HepG2 (cell line): ENCODE results near the gene MFRP. TPM values are rescaled to one million over a fixed set of nuclear protein-coding genes. Genes with fewer than 3 reads are reported as not detected.

ENCODE experiments used
- ARHGAP35 ChIP-seq: sonication (generic); formaldehyde crosslinking; IDR thresholded peaks from 2 replicates; pipeline ENCODE4 v1.9.0; 2022; ENCODE audit warnings: mild to moderate bottlenecking, inconsistent platforms, moderate library complexity, missing genetic modification reagents, borderline replicate concordance
- BCL3 ChIP-seq: sonication (generic); formaldehyde crosslinking; IDR thresholded peaks from 2 replicates; pipeline ENCODE4 v1.5.1; 2020; ENCODE audit warnings: mild to moderate bottlenecking, missing genetic modification reagents, moderate library complexity
- BORCS8-MEF2B ChIP-seq: sonication (generic); formaldehyde crosslinking; IDR thresholded peaks from 2 replicates; pipeline ENCODE4 v1.8.0; 2022; ENCODE audit warnings: mild to moderate bottlenecking, missing genetic modification reagents
- CENPT ChIP-seq: sonication (generic); formaldehyde crosslinking; IDR thresholded peaks from 2 replicates; pipeline ENCODE4 v1.8.0; 2022; ENCODE audit warnings: low read depth, mild to moderate bottlenecking, moderate library complexity, missing genetic modification reagents
- E2F2 ChIP-seq: sonication (generic); formaldehyde crosslinking; IDR thresholded peaks from 2 replicates; pipeline ENCODE4 v1.4.0; 2020; ENCODE audit warnings: missing genetic modification reagents, borderline replicate concordance
- HNF1A ChIP-seq, 2 experiments: sonication (generic) in 1 of 2; formaldehyde crosslinking in 1 of 2; IDR thresholded peaks; 2 replicates each; pipeline versions ENCODE4 v1.4.0 to v1.6.1; 2016 to 2020; ENCODE audit warnings: borderline replicate concordance in 1 of 2, low read depth in 1 of 2, mild to moderate bottlenecking in 1 of 2, missing genetic modification reagents in 1 of 2
- IRF1 ChIP-seq: sonication (generic); formaldehyde crosslinking; IDR thresholded peaks from 2 replicates; pipeline ENCODE4 v1.4.0; 2020; ENCODE audit warnings: low read depth, mild to moderate bottlenecking, missing genetic modification reagents
- ISX ChIP-seq: sonication (generic); formaldehyde crosslinking; conservative IDR thresholded peaks from 2 replicates; pipeline ENCODE4 v1.5.0; 2020; ENCODE audit warnings: missing genetic modification reagents
- MAF1 ChIP-seq: sonication (generic); formaldehyde crosslinking; IDR thresholded peaks from 2 replicates; pipeline ENCODE4 v1.5.0; 2020; ENCODE audit warnings: missing genetic modification reagents, borderline replicate concordance
- MAZ ChIP-seq, 2 experiments: sonication (generic) in 1 of 2; formaldehyde crosslinking in 1 of 2; IDR thresholded peaks; 2 replicates each; pipeline versions ENCODE4 v1.5.0 to v1.6.1; 2012 to 2020; ENCODE audit warnings: low read depth in 2 of 2, mild to moderate bottlenecking in 2 of 2, borderline replicate concordance in 1 of 2, improper control_type of control experiment in 1 of 2, low read length in 1 of 2, missing genetic modification reagents in 1 of 2, moderate library complexity in 1 of 2
- NR2C2 ChIP-seq: sonication (generic); formaldehyde crosslinking; IDR thresholded peaks from 2 replicates; pipeline ENCODE4 v1.4.0; 2020; ENCODE audit warnings: missing genetic modification reagents, mild to moderate bottlenecking, moderate library complexity, borderline replicate concordance
- PRMT3 ChIP-seq: sonication (generic); formaldehyde crosslinking; IDR thresholded peaks from 2 replicates; pipeline ENCODE4 v1.8.1; 2022; ENCODE audit warnings: low read depth, mild to moderate bottlenecking, moderate library complexity, missing genetic modification reagents, borderline replicate concordance
- RBM22 ChIP-seq: fragments of 200-400 bp; formaldehyde crosslinking; optimal IDR thresholded peaks from 2 replicates; pipeline ENCODE3; 2017; ENCODE audit warnings: mild to moderate bottlenecking, low read length, moderate library complexity
- RXRB ChIP-seq: IDR thresholded peaks from 2 replicates; pipeline ENCODE4 v1.6.1; 2016; ENCODE audit warnings: borderline replicate concordance, missing genetic modification reagents, missing compliant biosample characterization
- TCF7 ChIP-seq: sonication (generic); IDR thresholded peaks from 2 replicates; pipeline ENCODE4 v1.6.1; 2016; ENCODE audit warnings: antibody characterized with exemption, low read depth
- YEATS2 ChIP-seq: sonication (generic); formaldehyde crosslinking; IDR thresholded peaks from 2 replicates; pipeline ENCODE4 v1.4.0; 2020; ENCODE audit warnings: missing genetic modification reagents, borderline replicate concordance
- ZNF101 ChIP-seq: sonication (generic); formaldehyde crosslinking; IDR thresholded peaks from 2 replicates; pipeline ENCODE4 v1.4.0; 2020; ENCODE audit warnings: mild to moderate bottlenecking, low read depth, missing genetic modification reagents, borderline replicate concordance
- ZNF232 ChIP-seq: sonication (generic); formaldehyde crosslinking; IDR thresholded peaks from 2 replicates; pipeline ENCODE4 v1.4.0; 2020; ENCODE audit warnings: missing genetic modification reagents, borderline replicate concordance
- ZNF652 ChIP-seq: IDR thresholded peaks from 2 replicates; pipeline ENCODE4 v1.6.1; 2016; ENCODE audit warnings: low read depth, borderline replicate concordance
- ZNF841 ChIP-seq: sonication (generic); formaldehyde crosslinking; IDR thresholded peaks from 2 replicates; pipeline ENCODE4 v1.8.1; 2023; ENCODE audit warnings: missing genetic modification reagents, borderline replicate concordance
- polyA plus RNA-seq, 8 experiments: library from polyadenylated mRNA; depleted of rRNA in 3 of 8; stranded (reverse) in 7 of 8; unstranded in 1 of 8; fragments of >200 nt; fragmentation: Illumina TruSeq in 4 of 8; extraction: Trizol in 4 of 8; gene quantifications; 2 replicates each; pipeline versions ENCODE4 v1.2.1 to v1.2.3, GENCODE V29; 2011 to 2016; ENCODE audit warnings: low read depth in 4 of 8, missing spikeins in 1 of 8, mixed read lengths in 1 of 8; ENCODE audit not compliant: insufficient read depth in 1 of 8
- total RNA-seq, 5 experiments: library from RNA; depleted of rRNA; stranded (reverse); fragments of >200 nt; fragmentation: Illumina TruSeq; extraction: Trizol; gene quantifications; 2 replicates each; pipeline ENCODE4 v1.2.3, GENCODE V29; 2016; ENCODE audit warnings: low read depth in 1 of 5

The MFRP gene
- total and polyA plus RNA-seq, 2 of the 13 experiments (the other 11 are each of a cell fraction or from before 2014, with no cell fraction given) = not detected

- TF ChIP-seq ARHGAP35 = no peak
- TF ChIP-seq BCL3 (CRISPR knock-in tag) = no peak
- TF ChIP-seq CENPT = no peak
- no peak for TF ChIP-seq E2F2 (CRISPR knock-in tag)
- no peak for TF ChIP-seq HNF1A (IDR thresholded peaks at IDR 0.05; ENCODE audit: low read depth)
- peak; percentile 66; the same call in 1 of the 2 replicates for TF ChIP-seq HNF1A (CRISPR knock-in tag; IDR thresholded peaks at IDR 0.05; ENCODE audit: borderline replicate concordance)
- TF ChIP-seq ISX = no peak
- TF ChIP-seq NR2C2 (CRISPR knock-in tag) = peak; percentile 54; the same call in 1 of the 2 replicates
- 0 out of 2 replicates have a peak, but pooled peaks have one; percentile 32 for TF ChIP-seq ZNF652 (CRISPR knock-in tag)
- no peak for TF ChIP-seq PRMT3 (CRISPR knock-in tag)
- no peak for TF ChIP-seq IRF1 (CRISPR knock-in tag)
- no peak for TF ChIP-seq TCF7
- no peak for TF ChIP-seq BORCS8-MEF2B (CRISPR knock-in tag)
- no peak for TF ChIP-seq YEATS2 (CRISPR knock-in tag)
- TF ChIP-seq ZNF232 = peak; percentile 86; the same call in 1 of the 2 replicates
- TF ChIP-seq MAF1 = peak; percentile 66; the same call in 1 of the 2 replicates
- no peak for TF ChIP-seq MAZ (IDR thresholded peaks at IDR 0.05; ENCODE audit: borderline replicate concordance, low read depth, low read length)
- peak; percentile 58; the same call in 1 of the 2 replicates for TF ChIP-seq MAZ (CRISPR knock-in tag; IDR thresholded peaks at IDR 0.05; ENCODE audit: low read depth)
- peak; percentile 38; the same call in 1 of the 2 replicates for TF ChIP-seq RXRB
- peak; percentile 92 for TF ChIP-seq RBM22
- no peak for TF ChIP-seq ZNF841 (CRISPR knock-in tag)
- TF ChIP-seq ZNF101 (CRISPR knock-in tag) = no peak
Measured at GRCh38 chr11:119376197-119376847, 29.8 kb upstream of the MFRP start (continued).
